ENCODE data around the gene HLA-B. TPM values are rescaled to one million over a fixed set of nuclear protein-coding genes. Genes with fewer than 3 reads are reported as not detected.

Gene HLA-B
- total and polyA plus RNA-seq, 4 donors = 209 to 1,392 (median 538) TPM

- DNase-seq = no peak
- WGBS, 2 donors = 53 to 59% methylated on average over 3 of the region's 3 CpGs
- intact Hi-C loops (cut with DNase I) = no loop called here
Observed at GRCh38 chr6:31336896-31337496, 20.0 kb downstream of the HLA-B start.

GRCh38 chr6:31332637-31333602 lies 24.1 kb downstream of the HLA-B start:
- intact Hi-C loops (cut with DNase I) = no loop called here
- DNase-seq (no peak), ATAC-seq (ENCODE audit: low FRiP score) (no peak)
- WGBS, 2 donors = 51 to 63% methylated on average over 4 of the region's 4 CpGs
- Histone ChIP-seq H3K9me3 (ENCODE audit: control insufficient read depth, low read length) (peaks cover 8% of the 10 kb centered on the region), H3K27me3 (ENCODE audit: control insufficient read depth in 1 of 2, insufficient read depth in 2 of 2, low read length in 1 of 2) (no peaks in the 10 kb centered on the region), H3K27ac (ENCODE audit: low read depth in 1 of 2, low read length in 2 of 2) (no peak overlapping the region), H3K36me3 (ENCODE audit: control insufficient read depth in 1 of 2, insufficient read depth in 2 of 2, low read length in 1 of 2) (no peaks in the 10 kb centered on the region), H3K4me1 (ENCODE audit: control insufficient read depth in 1 of 2, insufficient read depth in 2 of 2, low read length in 2 of 2) (no peaks in the 10 kb centered on the region), H3K4me3 (ENCODE audit: low read length in 2 of 2) (no peak overlapping the region)

More at GRCh38 chr6:31336896-31337496, 20.0 kb downstream of the HLA-B start:
- no peaks in the 10 kb centered on the region for H3K4me1 ChIP-seq (ENCODE audit: control insufficient read depth in 1 of 2, insufficient read depth in 2 of 2, low read length in 2 of 2)
- H3K27me3 ChIP-seq (ENCODE audit: control insufficient read depth in 1 of 2, insufficient read depth in 2 of 2, low read length in 1 of 2) = no peaks in the 10 kb centered on the region
- H3K9me3 ChIP-seq (ENCODE audit: control insufficient read depth, low read length) = peaks cover 13% of the 10 kb centered on the region
- H3K36me3 ChIP-seq (ENCODE audit: control insufficient read depth in 1 of 2, insufficient read depth in 2 of 2, low read length in 1 of 2) = no peaks in the 10 kb centered on the region
- no peak for ATAC-seq (ENCODE audit: low FRiP score)
- H3K4me3 ChIP-seq (ENCODE audit: low read length in 2 of 2) = no peak overlapping the region
- no peak overlapping the region for H3K27ac ChIP-seq (ENCODE audit: low read depth in 1 of 2, low read length in 2 of 2)

GRCh38 chr6:31328355-31328960 lies 28.5 kb downstream of the HLA-B start:
- Histone ChIP-seq H3K27me3 (ENCODE audit: control insufficient read depth in 1 of 2, insufficient read depth in 2 of 2, low read length in 1 of 2) (no peaks in the 10 kb centered on the region), H3K9me3 (ENCODE audit: control insufficient read depth, low read length) (no peaks in the 10 kb centered on the region), H3K27ac (ENCODE audit: low read depth in 1 of 2, low read length in 2 of 2) (no peak overlapping the region), H3K4me1 (ENCODE audit: control insufficient read depth in 1 of 2, insufficient read depth in 2 of 2, low read length in 2 of 2) (no peaks in the 10 kb centered on the region), H3K36me3 (ENCODE audit: control insufficient read depth in 1 of 2, insufficient read depth in 2 of 2, low read length in 1 of 2) (no peaks in the 10 kb centered on the region), H3K4me3 (ENCODE audit: low read length in 2 of 2) (no peak overlapping the region)
- ATAC-seq (ENCODE audit: low FRiP score) (no peak), DNase-seq (no peak)
- intact Hi-C loops (cut with DNase I) = no loop called here
- WGBS, 2 donors = 62 to 89% methylated on average over 7 of the region's 7 CpGs

GRCh38 chr6:31321820-31322219 lies 35.2 kb downstream of the HLA-B start:
- Histone ChIP-seq H3K4me1 (ENCODE audit: control insufficient read depth in 1 of 2, insufficient read depth in 2 of 2, low read length in 2 of 2) (no peaks in the 10 kb centered on the region), H3K27me3 (ENCODE audit: control insufficient read depth in 1 of 2, insufficient read depth in 2 of 2, low read length in 1 of 2) (no peaks in the 10 kb centered on the region), H3K4me3 (ENCODE audit: low read length in 2 of 2) (no peak overlapping the region), H3K36me3 (ENCODE audit: control insufficient read depth in 1 of 2, insufficient read depth in 2 of 2, low read length in 1 of 2) (no peaks in the 10 kb centered on the region), H3K9me3 (ENCODE audit: control insufficient read depth, low read length) (no peaks in the 10 kb centered on the region), H3K27ac (ENCODE audit: low read depth in 1 of 2, low read length in 2 of 2) (no peak overlapping the region)
- DNase-seq (no peak), ATAC-seq (ENCODE audit: low FRiP score) (no peak)
- intact Hi-C loops (cut with DNase I) = no loop called here

GRCh38 chr6:31321005-31321707 lies 35.8 kb downstream of the HLA-B start:
- ATAC-seq (ENCODE audit: low FRiP score) = no peak
- no peak overlapping the region for H3K27ac ChIP-seq (ENCODE audit: low read depth in 1 of 2, low read length in 2 of 2)
- H3K4me3 ChIP-seq (ENCODE audit: low read length in 2 of 2) = no peak overlapping the region
- no peaks in the 10 kb centered on the region for H3K27me3 ChIP-seq (ENCODE audit: control insufficient read depth in 1 of 2, insufficient read depth in 2 of 2, low read length in 1 of 2)
- intact Hi-C loops (cut with DNase I) = no loop called here
- H3K9me3 ChIP-seq (ENCODE audit: control insufficient read depth, low read length) = no peaks in the 10 kb centered on the region
- no peaks in the 10 kb centered on the region for H3K36me3 ChIP-seq (ENCODE audit: control insufficient read depth in 1 of 2, insufficient read depth in 2 of 2, low read length in 1 of 2)
- 21 to 28% methylated on average over 1 of the region's 1 CpG for WGBS, 2 donors
- DNase-seq = no peak
- no peaks in the 10 kb centered on the region for H3K4me1 ChIP-seq (ENCODE audit: control insufficient read depth in 1 of 2, insufficient read depth in 2 of 2, low read length in 2 of 2)

- Histone ChIP-seq H3K27me3 (ENCODE audit: control insufficient read depth in 1 of 2, insufficient read depth in 2 of 2, low read length in 1 of 2) (no peaks in the 10 kb centered on the region), H3K27ac (ENCODE audit: low read depth in 1 of 2, low read length in 2 of 2) (no peak overlapping the region), H3K9me3 (ENCODE audit: control insufficient read depth, low read length) (no peaks in the 10 kb centered on the region), H3K4me1 (ENCODE audit: control insufficient read depth in 1 of 2, insufficient read depth in 2 of 2, low read length in 2 of 2) (no peaks in the 10 kb centered on the region), H3K4me3 (ENCODE audit: low read length in 2 of 2) (no peak overlapping the region), H3K36me3 (ENCODE audit: control insufficient read depth in 1 of 2, insufficient read depth in 2 of 2, low read length in 1 of 2) (no peaks in the 10 kb centered on the region)
- no peak for ATAC-seq (ENCODE audit: low FRiP score)
- intact Hi-C loops (cut with DNase I) = no loop called here
- DNase-seq = no peak
- WGBS, 2 donors = 44 to 71% methylated on average over 2 of the region's 2 CpGs
Observed at GRCh38 chr6:31317036-31317435, 39.9 kb downstream of the HLA-B start.

GRCh38 chr6:31309641-31310040 lies 47.3 kb downstream of the HLA-B start:
- intact Hi-C loops (cut with DNase I) = no loop called here
- Histone ChIP-seq H3K27me3 (ENCODE audit: control insufficient read depth in 1 of 2, insufficient read depth in 2 of 2, low read length in 1 of 2) (no peaks in the 10 kb centered on the region), H3K36me3 (ENCODE audit: control insufficient read depth in 1 of 2, insufficient read depth in 2 of 2, low read length in 1 of 2) (no peaks in the 10 kb centered on the region), H3K27ac (ENCODE audit: low read depth in 1 of 2, low read length in 2 of 2) (no peak overlapping the region), H3K9me3 (ENCODE audit: control insufficient read depth, low read length) (no peaks in the 10 kb centered on the region), H3K4me1 (ENCODE audit: control insufficient read depth in 1 of 2, insufficient read depth in 2 of 2, low read length in 2 of 2) (no peaks in the 10 kb centered on the region), H3K4me3 (ENCODE audit: low read length in 2 of 2) (no peak overlapping the region)
- DNase-seq = no peak
- no peak for ATAC-seq (ENCODE audit: low FRiP score)
- WGBS, 2 donors = 70 to 77% methylated on average over 2 of the region's 2 CpGs

GRCh38 chr6:31308845-31309175 lies 48.2 kb downstream of the HLA-B start:
- H3K4me3 ChIP-seq (ENCODE audit: low read length in 2 of 2) = no peak overlapping the region
- no peak for ATAC-seq (ENCODE audit: low FRiP score)
- intact Hi-C loops (cut with DNase I) = no loop called here

More at GRCh38 chr6:31308845-31309175, 48.2 kb downstream of the HLA-B start:
- H3K4me1 ChIP-seq (ENCODE audit: control insufficient read depth in 1 of 2, insufficient read depth in 2 of 2, low read length in 2 of 2) = no peaks in the 10 kb centered on the region
- H3K27me3 ChIP-seq (ENCODE audit: control insufficient read depth in 1 of 2, insufficient read depth in 2 of 2, low read length in 1 of 2) = no peaks in the 10 kb centered on the region
- no peak for DNase-seq
- 23 to 31% methylated on average over 9 to 11 of the region's 11 CpGs for WGBS, 2 donors
- no peak overlapping the region for H3K27ac ChIP-seq (ENCODE audit: low read depth in 1 of 2, low read length in 2 of 2)
- H3K9me3 ChIP-seq (ENCODE audit: control insufficient read depth, low read length) = no peaks in the 10 kb centered on the region
- no peaks in the 10 kb centered on the region for H3K36me3 ChIP-seq (ENCODE audit: control insufficient read depth in 1 of 2, insufficient read depth in 2 of 2, low read length in 1 of 2)

Data from aorta (tissue), 5 donors.